Measurements from ENCODE around the gene EMC9.

Gene EMC9

GRCh38 chr14:24181371-24182077 is 40.1 kb upstream of the EMC9 start:
- no peak for TF ChIP-seq CTCF (conservative IDR thresholded peaks at IDR 0.05; ENCODE audit: low read length)
- DNase-seq (ENCODE audit: low read depth): no peak
- H3K4me3 ChIP-seq (ENCODE audit: low read length): no peak overlapping the region

- no peak for TF ChIP-seq CTCF (conservative IDR thresholded peaks at IDR 0.05; ENCODE audit: low read length)
- no peak overlapping the region for H3K4me3 ChIP-seq (ENCODE audit: low read length)
- peak; percentile 85 for DNase-seq (ENCODE audit: low read depth)
Observed at GRCh38 chr14:24179961-24180796, 38.8 kb upstream of the EMC9 start.

- DNase-seq (ENCODE audit: low read depth): no peak
- no peak overlapping the region for H3K4me3 ChIP-seq (ENCODE audit: low read length)
- no peak for TF ChIP-seq CTCF (conservative IDR thresholded peaks at IDR 0.05; ENCODE audit: low read length)
Observed at GRCh38 chr14:24179294-24179960, 38.0 kb upstream of the EMC9 start.

- no peak for TF ChIP-seq CTCF (conservative IDR thresholded peaks at IDR 0.05; ENCODE audit: low read length)
- H3K4me3 ChIP-seq (ENCODE audit: low read length): no peak overlapping the region
- no peak for DNase-seq (ENCODE audit: low read depth)
Observed at GRCh38 chr14:24178399-24179178, 37.2 kb upstream of the EMC9 start.

GRCh38 chr14:24177891-24178290 is 36.5 kb upstream of the EMC9 start:
- no peak for DNase-seq (ENCODE audit: low read depth)

More at GRCh38 chr14:24177891-24178290, 36.5 kb upstream of the EMC9 start:
- TF ChIP-seq CTCF (conservative IDR thresholded peaks at IDR 0.05; ENCODE audit: low read length): no peak
- H3K4me3 ChIP-seq (ENCODE audit: low read length): no peak overlapping the region
